Upper lobe of right lung (tissue), 1 donor: ENCODE results near the gene SCYL2. TPM values are rescaled to one million over a fixed set of nuclear protein-coding genes. Genes with fewer than 3 reads are reported as not detected.

ENCODE experiments used
- ATAC-seq: fragments of 200-7000 bp; cut with Tn5 transposase; one replicate; pipeline ENCODE4 v1.9.1; 2020; ENCODE audit warnings: mild to moderate bottlenecking, moderate library complexity
- DNase-seq: peaks from one replicate; pipeline ENCODE4 v3.0.0-alpha.2; 2020
- H3K27ac ChIP-seq: fragments of 200-600 bp; one replicate; pipeline ENCODE4 v1.8.0; 2022
- H3K27me3 ChIP-seq: fragments of 200-600 bp; one replicate; pipeline ENCODE4 v1.8.0; 2022; ENCODE audit warnings: mild to moderate bottlenecking
- H3K36me3 ChIP-seq: fragments of 200-600 bp; one replicate; pipeline ENCODE4 v1.8.0; 2022
- H3K4me1 ChIP-seq: fragments of 200-600 bp; one replicate; pipeline ENCODE4 v1.8.0; 2022
- H3K4me3 ChIP-seq: fragments of 200-600 bp; one replicate; pipeline ENCODE4 v1.8.0; 2022; ENCODE audit warnings: mild to moderate bottlenecking
- H3K9me3 ChIP-seq: fragments of 200-600 bp; one replicate; pipeline ENCODE4 v1.8.0; 2022
- intact Hi-C: fragments of 100-400 bp; cut with DNase I; formaldehyde crosslinking; loops from one replicate; pipeline ENCODE4 v1.11.0; 2022
- total RNA-seq: library from RNA; stranded (reverse); fragmentation: NEBNext Ultra II Directional; extraction: Animal tissue kit (Norgen Biotek cat#: 25700); gene quantifications from one replicate; pipeline ENCODE4 v1.2.1, GENCODE V29; 2021
- TF ChIP-seq, protein P1 (sequence below): fragments of 200-600 bp; IDR thresholded peaks from one replicate; pipeline ENCODE4 v1.8.0; 2022; ENCODE audit warnings: antibody characterized with exemption
- donor health status: DM: no; HTN: yes; CAD: no; lungs with severe emphysema.

SCYL2 gene
- total RNA-seq, 1 donor from 2014 or later = 40.8 TPM

- Histone ChIP-seq H3K27ac (no peak overlapping the region), H3K4me3 (no peak overlapping the region), H3K4me1 (no peaks in the 10 kb centered on the region), H3K9me3 (no peaks in the 10 kb centered on the region), H3K36me3 (peaks cover 59% of the 10 kb centered on the region), H3K27me3 (no peaks in the 10 kb centered on the region)
- intact Hi-C loops = no loop called here
- DNase-seq (no peak), ATAC-seq (no peak)
- TF ChIP-seq, protein P1, sequence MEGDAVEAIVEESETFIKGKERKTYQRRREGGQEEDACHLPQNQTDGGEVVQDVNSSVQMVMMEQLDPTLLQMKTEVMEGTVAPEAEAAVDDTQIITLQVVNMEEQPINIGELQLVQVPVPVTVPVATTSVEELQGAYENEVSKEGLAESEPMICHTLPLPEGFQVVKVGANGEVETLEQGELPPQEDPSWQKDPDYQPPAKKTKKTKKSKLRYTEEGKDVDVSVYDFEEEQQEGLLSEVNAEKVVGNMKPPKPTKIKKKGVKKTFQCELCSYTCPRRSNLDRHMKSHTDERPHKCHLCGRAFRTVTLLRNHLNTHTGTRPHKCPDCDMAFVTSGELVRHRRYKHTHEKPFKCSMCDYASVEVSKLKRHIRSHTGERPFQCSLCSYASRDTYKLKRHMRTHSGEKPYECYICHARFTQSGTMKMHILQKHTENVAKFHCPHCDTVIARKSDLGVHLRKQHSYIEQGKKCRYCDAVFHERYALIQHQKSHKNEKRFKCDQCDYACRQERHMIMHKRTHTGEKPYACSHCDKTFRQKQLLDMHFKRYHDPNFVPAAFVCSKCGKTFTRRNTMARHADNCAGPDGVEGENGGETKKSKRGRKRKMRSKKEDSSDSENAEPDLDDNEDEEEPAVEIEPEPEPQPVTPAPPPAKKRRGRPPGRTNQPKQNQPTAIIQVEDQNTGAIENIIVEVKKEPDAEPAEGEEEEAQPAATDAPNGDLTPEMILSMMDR = no peak
Measured at GRCh38 chr12:100317371-100317770, 50.4 kb downstream of the SCYL2 start.

- no peaks in the 10 kb centered on the region for H3K9me3 ChIP-seq
- H3K4me1 ChIP-seq = no peaks in the 10 kb centered on the region
- TF ChIP-seq, protein P1 = no peak
- no peak overlapping the region for H3K4me3 ChIP-seq
- intact Hi-C loops = no loop called here
- no peaks in the 10 kb centered on the region for H3K27me3 ChIP-seq
- ATAC-seq (no peak), DNase-seq (no peak)
- no peak overlapping the region for H3K27ac ChIP-seq
- H3K36me3 ChIP-seq = peaks cover 52% of the 10 kb centered on the region
Measured at GRCh38 chr12:100324498-100324897, 57.5 kb downstream of the SCYL2 start.

DNA sequence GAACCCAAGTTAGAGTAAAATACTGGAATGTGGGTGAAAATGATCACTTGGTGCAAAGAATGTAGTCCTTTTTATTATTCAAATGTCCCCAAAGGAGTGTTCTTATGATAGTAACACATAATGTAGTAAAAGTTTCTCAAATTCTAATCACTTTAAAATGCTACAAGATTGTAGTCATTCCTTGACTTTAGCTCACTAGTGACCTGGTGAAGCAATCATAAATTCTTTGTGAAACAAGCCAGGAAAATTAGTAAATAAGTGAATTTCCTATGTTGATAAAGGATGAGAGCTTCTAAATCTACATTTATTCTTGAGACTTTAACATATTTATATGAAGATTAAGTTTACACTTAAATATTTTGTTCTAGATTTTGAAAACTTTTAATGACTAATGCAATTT is 59.2 kb downstream of the SCYL2 start:
- ATAC-seq = no peak
- Histone ChIP-seq H3K27ac (no peak overlapping the region), H3K9me3 (no peaks in the 10 kb centered on the region), H3K27me3 (no peaks in the 10 kb centered on the region), H3K36me3 (peaks cover 67% of the 10 kb centered on the region), H3K4me1 (no peaks in the 10 kb centered on the region), H3K4me3 (no peak overlapping the region)
- TF ChIP-seq, protein P1 = no peak
- no peak for DNase-seq
- intact Hi-C loops = no loop called here

- Histone ChIP-seq H3K36me3 (peaks cover 83% of the 10 kb centered on the region), H3K27ac (no peak overlapping the region), H3K27me3 (no peaks in the 10 kb centered on the region), H3K4me3 (no peak overlapping the region), H3K4me1 (no peaks in the 10 kb centered on the region), H3K9me3 (no peaks in the 10 kb centered on the region)
- intact Hi-C loops = no loop called here
- ATAC-seq (no peak), DNase-seq (no peak)
- TF ChIP-seq, protein P1 = no peak
Measured at GRCh38 chr12:100329800-100330199, 62.8 kb downstream of the SCYL2 start.

- Histone ChIP-seq H3K36me3 (peaks cover 91% of the 10 kb centered on the region), H3K4me1 (no peaks in the 10 kb centered on the region), H3K27me3 (no peaks in the 10 kb centered on the region), H3K27ac (no peak overlapping the region), H3K9me3 (no peaks in the 10 kb centered on the region), H3K4me3 (no peak overlapping the region)
- intact Hi-C loops = no loop called here
- ATAC-seq (no peak), DNase-seq (no peak)
- TF ChIP-seq, protein P1 = no peak
Measured at GRCh38 chr12:100331871-100332270, 64.9 kb downstream of the SCYL2 start.

DNA sequence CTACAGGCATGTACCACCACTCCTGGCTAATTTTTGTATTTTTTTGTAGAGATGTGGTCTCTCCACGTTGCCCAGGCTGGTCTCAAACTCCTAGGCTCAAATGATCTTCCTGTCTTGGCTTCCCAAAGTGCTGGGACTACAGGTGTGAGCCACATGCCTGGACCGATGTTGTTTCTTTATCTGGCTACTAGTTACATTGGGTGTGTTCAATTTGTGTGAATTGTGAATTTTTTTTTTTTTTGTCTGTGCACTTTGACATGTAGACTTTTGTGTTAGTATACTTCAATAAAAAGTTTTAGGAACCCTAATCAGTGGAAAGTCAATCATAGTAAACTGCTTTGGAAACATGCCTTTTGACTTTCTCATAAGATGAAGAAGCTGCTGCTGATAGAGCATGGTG is 65.9 kb downstream of the SCYL2 start:
- TF ChIP-seq, protein P1 = no peak
- ATAC-seq = no peak
- H3K9me3 ChIP-seq = no peaks in the 10 kb centered on the region
- H3K36me3 ChIP-seq = peaks cover 91% of the 10 kb centered on the region
- H3K27me3 ChIP-seq = no peaks in the 10 kb centered on the region
- intact Hi-C loops = no loop called here
- no peak overlapping the region for H3K4me3 ChIP-seq
- no peak for DNase-seq
- no peak overlapping the region for H3K27ac ChIP-seq
- no peaks in the 10 kb centered on the region for H3K4me1 ChIP-seq
